ENCODE data around the gene CLCN6. TPM values are rescaled to one million over a fixed set of nuclear protein-coding genes. Genes with fewer than 3 reads are reported as not detected.

The CLCN6 gene
- total and polyA plus RNA-seq, 2 donors (not counting 1 experiment from before 2014, with no cell fraction given) = 35.0 to 99.8 TPM

DNA sequence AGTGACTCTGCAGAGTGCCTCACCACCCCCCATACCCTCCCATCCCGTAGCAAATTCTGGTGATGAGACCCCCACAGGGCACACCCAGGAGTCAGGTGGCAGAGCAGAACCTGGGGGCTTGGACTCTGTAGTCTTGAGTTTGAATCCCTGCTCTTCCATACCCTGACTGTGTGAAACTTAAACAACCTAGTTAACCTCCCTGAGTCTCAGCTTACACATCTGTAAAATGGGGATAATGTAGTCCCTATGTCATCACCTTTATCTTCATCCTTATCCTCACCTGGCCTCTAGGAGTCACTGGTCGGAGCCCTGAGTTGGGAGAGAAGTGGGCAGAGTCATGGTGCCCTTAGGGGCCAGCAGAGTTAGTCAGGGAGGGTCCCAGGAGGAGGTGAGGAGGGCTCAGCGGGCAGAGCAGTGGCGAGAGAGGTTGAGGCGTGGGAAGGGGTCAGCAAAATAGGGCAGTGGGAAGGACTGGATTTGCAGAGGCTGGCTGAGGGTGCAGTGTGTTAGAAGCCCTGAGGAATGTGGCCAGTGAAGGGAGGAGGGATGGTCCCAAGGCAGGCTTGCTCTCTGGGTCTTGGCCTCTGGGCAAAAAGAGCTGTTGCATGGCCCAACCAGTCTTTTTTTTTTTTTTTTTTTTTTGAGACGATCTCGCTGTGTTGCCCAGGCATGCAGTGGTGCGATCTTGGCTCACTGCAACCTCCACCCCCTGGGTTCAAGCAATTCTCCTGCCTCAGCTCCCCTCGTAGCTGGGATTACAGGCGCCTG is 25.4 kb upstream of the CLCN6 start:
- Mint-ChIP-seq H3K4me3 (no peak overlapping the region), H3K9me3 (ENCODE audit: insufficient read depth) (no peaks in the 10 kb centered on the region), H3K27me3 (no peaks in the 10 kb centered on the region), H3K27ac (no peak overlapping the region), H3K4me1 (peaks cover 15% of the 10 kb centered on the region)
- Histone ChIP-seq H3K36me3 (replicated peaks in 1 of 2; ENCODE audit: control extremely low read depth in 1 of 2, control insufficient read depth in 1 of 2, extremely low read depth in 1 of 2, insufficient read depth in 2 of 2, low read length in 1 of 2) (no peaks in the 10 kb centered on the region), H3K27me3 (replicated peaks in 1 of 4; ENCODE audit: control extremely low read depth in 1 of 4, control insufficient read depth in 3 of 4, insufficient read depth in 4 of 4, low read length in 3 of 4) (no peaks in the 10 kb centered on the region), H3K4me2 (replicated peaks; ENCODE audit: low read depth, low read length, poor library complexity, severe bottlenecking) (no peak overlapping the region), H2AFZ (ENCODE audit: insufficient read depth, low read depth, low read length, poor library complexity, severe bottlenecking) (no peak overlapping the region), H3K4me3 (ENCODE audit: control extremely low read depth in 1 of 5, extremely low read depth in 1 of 5, insufficient read depth in 1 of 5, low read depth in 2 of 5, low read length in 4 of 5) (no peak overlapping the region), H3K27ac (ENCODE audit: low read length in 2 of 2) (no peak overlapping the region), H4K20me1 (ENCODE audit: control insufficient read depth, insufficient read depth, low read length, poor library complexity, severe bottlenecking) (no peaks in the 10 kb centered on the region), H3K79me2 (ENCODE audit: control insufficient read depth, insufficient read depth, low read length) (no peaks in the 10 kb centered on the region), H3K4me1 (ENCODE audit: control insufficient read depth in 2 of 2, insufficient read depth in 2 of 2, low read length in 2 of 2) (peaks cover 12 to 15% of the 10 kb centered on the region in 2 donors), H3K9ac (ENCODE audit: low read length) (no peak overlapping the region), H3K9me3 (ENCODE audit: control extremely low read depth in 1 of 3, control insufficient read depth in 2 of 3, insufficient read depth in 1 of 3, low read length in 2 of 3) (no peaks in the 10 kb centered on the region)
- TF ChIP-seq, protein P1, sequence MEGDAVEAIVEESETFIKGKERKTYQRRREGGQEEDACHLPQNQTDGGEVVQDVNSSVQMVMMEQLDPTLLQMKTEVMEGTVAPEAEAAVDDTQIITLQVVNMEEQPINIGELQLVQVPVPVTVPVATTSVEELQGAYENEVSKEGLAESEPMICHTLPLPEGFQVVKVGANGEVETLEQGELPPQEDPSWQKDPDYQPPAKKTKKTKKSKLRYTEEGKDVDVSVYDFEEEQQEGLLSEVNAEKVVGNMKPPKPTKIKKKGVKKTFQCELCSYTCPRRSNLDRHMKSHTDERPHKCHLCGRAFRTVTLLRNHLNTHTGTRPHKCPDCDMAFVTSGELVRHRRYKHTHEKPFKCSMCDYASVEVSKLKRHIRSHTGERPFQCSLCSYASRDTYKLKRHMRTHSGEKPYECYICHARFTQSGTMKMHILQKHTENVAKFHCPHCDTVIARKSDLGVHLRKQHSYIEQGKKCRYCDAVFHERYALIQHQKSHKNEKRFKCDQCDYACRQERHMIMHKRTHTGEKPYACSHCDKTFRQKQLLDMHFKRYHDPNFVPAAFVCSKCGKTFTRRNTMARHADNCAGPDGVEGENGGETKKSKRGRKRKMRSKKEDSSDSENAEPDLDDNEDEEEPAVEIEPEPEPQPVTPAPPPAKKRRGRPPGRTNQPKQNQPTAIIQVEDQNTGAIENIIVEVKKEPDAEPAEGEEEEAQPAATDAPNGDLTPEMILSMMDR (IDR thresholded peaks at IDR 0.05) = no peak
- TF ChIP-seq EZH2 (IDR thresholded peaks at IDR 0.05; ENCODE audit: borderline replicate concordance, insufficient read depth, low read depth, low read length, poor library complexity, severe bottlenecking) = no peak
- intact Hi-C loops (cut with micrococcal nuclease) = no loop called here
- POLR2A ChIA-PET = no interaction called here
- DNase-seq (no peak), ATAC-seq (ENCODE audit: low read depth) (no peak)
- 100% methylated on average over 3 of the region's 10 CpGs for WGBS (ENCODE audit: insufficient coverage)
- CTCF ChIA-PET = interaction anchor here (1.3 kb wide), 1 partner anchor 743 kb away, joined by 3 read pairs; no protein-coding TSS in a partner anchor

DNA sequence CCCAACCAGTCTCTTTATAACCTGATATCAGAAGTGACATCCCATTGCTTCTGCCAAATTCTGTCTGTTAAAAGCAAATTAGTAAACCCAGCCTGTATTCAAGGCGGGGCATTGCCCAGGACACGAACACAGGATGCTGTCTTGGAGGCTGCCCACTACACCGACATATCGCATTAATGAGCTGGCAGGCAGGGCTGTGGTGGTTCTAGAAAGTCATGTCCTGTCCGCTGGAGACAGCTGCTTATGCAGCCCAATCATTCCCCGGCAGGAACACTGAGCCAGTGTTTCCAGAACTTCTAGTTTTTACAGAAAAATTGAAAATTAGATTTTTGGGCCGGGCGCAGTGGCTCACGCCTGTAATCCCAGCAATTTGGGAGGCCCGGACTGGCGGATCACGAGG is 24.7 kb upstream of the CLCN6 start:
- H4K20me1 ChIP-seq (ENCODE audit: control insufficient read depth, insufficient read depth, low read length, poor library complexity, severe bottlenecking) = no peaks in the 10 kb centered on the region
- DNase-seq = no peak
- no peaks in the 10 kb centered on the region for H3K27me3 ChIP-seq (replicated peaks in 1 of 4; ENCODE audit: control extremely low read depth in 1 of 4, control insufficient read depth in 3 of 4, insufficient read depth in 4 of 4, low read length in 3 of 4)
- H2AFZ ChIP-seq (ENCODE audit: insufficient read depth, low read depth, low read length, poor library complexity, severe bottlenecking) = no peak overlapping the region
- no peak for ATAC-seq (ENCODE audit: low read depth)
- H3K27ac ChIP-seq (ENCODE audit: low read length in 2 of 2) = no peak overlapping the region
- Mint-ChIP-seq H3K4me3 (no peak overlapping the region), H3K27me3 (no peaks in the 10 kb centered on the region), H3K27ac (no peak overlapping the region), H3K9me3 (ENCODE audit: insufficient read depth) (no peaks in the 10 kb centered on the region), H3K4me1 (peaks cover 21% of the 10 kb centered on the region)
- H3K79me2 ChIP-seq (ENCODE audit: control insufficient read depth, insufficient read depth, low read length) = no peaks in the 10 kb centered on the region
- peaks cover 19 to 23% of the 10 kb centered on the region in 2 donors for H3K4me1 ChIP-seq (ENCODE audit: control insufficient read depth in 2 of 2, insufficient read depth in 2 of 2, low read length in 2 of 2)
- CTCF ChIA-PET = no interaction called here
- POLR2A ChIA-PET = interaction anchor here (0.7 kb wide), 1 partner anchor 197 kb away, joined by 3 read pairs; no protein-coding TSS in a partner anchor
- no peak overlapping the region for H3K4me2 ChIP-seq (replicated peaks; ENCODE audit: low read depth, low read length, poor library complexity, severe bottlenecking)
- TF ChIP-seq, protein P1 (IDR thresholded peaks at IDR 0.05) = no peak
- no peaks in the 10 kb centered on the region for H3K9me3 ChIP-seq (ENCODE audit: control extremely low read depth in 1 of 3, control insufficient read depth in 2 of 3, insufficient read depth in 1 of 3, low read length in 2 of 3)
- intact Hi-C loops (cut with micrococcal nuclease) = no loop called here
- no peak overlapping the region for H3K9ac ChIP-seq (ENCODE audit: low read length)
- WGBS (ENCODE audit: insufficient coverage) = 93% methylated on average over 12 of the region's 12 CpGs
- H3K4me3 ChIP-seq (ENCODE audit: control extremely low read depth in 1 of 5, extremely low read depth in 1 of 5, insufficient read depth in 1 of 5, low read depth in 2 of 5, low read length in 4 of 5) = no peak overlapping the region
- no peaks in the 10 kb centered on the region for H3K36me3 ChIP-seq (replicated peaks in 1 of 2; ENCODE audit: control extremely low read depth in 1 of 2, control insufficient read depth in 1 of 2, extremely low read depth in 1 of 2, insufficient read depth in 2 of 2, low read length in 1 of 2)

Data from B cell (primary cell).